Neural cell (in vitro differentiated cells): ENCODE results near the gene USP25. TPM values are rescaled to one million over a fixed set of nuclear protein-coding genes. Genes with fewer than 3 reads are reported as not detected.

ENCODE experiments used
- H2AFZ ChIP-seq: fragments of 200-600, 300-800 bp; sonication (generic), shearing (Covaris generic); 2 replicates; pipeline ENCODE4 v1.6.0; 2014; ENCODE audit warnings: low read depth, mild to moderate bottlenecking, antibody characterized with exemption, low read length, moderate library complexity
- H3F3A ChIP-seq: fragments of 200-600 bp; shearing (Covaris generic); 2 replicates; pipeline ENCODE4 v1.6.1; 2016; ENCODE audit warnings: mild to moderate bottlenecking, moderate library complexity, mixed read lengths, antibody characterized with exemption, low read length; ENCODE audit not compliant: insufficient read depth, poor library complexity, severe bottlenecking
- H3K27ac ChIP-seq: fragments of 200-600, 300-800 bp; sonication (generic), shearing (Covaris generic); 2 replicates; pipeline ENCODE4 v1.5.1; 2014; ENCODE audit warnings: mild to moderate bottlenecking, low read length, moderate library complexity
- H3K27me3 ChIP-seq: fragments of 300-800, 200-600 bp; sonication (generic), shearing (Covaris generic); 2 replicates; pipeline ENCODE4 v1.6.0; 2014; ENCODE audit warnings: mild to moderate bottlenecking, low read depth, low read length, moderate library complexity; ENCODE audit not compliant: insufficient read depth
- H3K36me3 ChIP-seq: fragments of 300-800, 200-600 bp; sonication (generic), shearing (Covaris generic); 2 replicates; pipeline ENCODE4 v1.5.1; 2014; ENCODE audit warnings: mild to moderate bottlenecking, antibody characterized with exemption, low read length, moderate library complexity; ENCODE audit not compliant: insufficient read depth
- H3K4me2 ChIP-seq: fragments of 300-800, 200-600 bp; sonication (generic), shearing (Covaris generic); 2 replicates; pipeline ENCODE4 v1.6.0; 2014; ENCODE audit warnings: mild to moderate bottlenecking, low read length
- H3K4me3 ChIP-seq: fragments of 300-800, 200-600 bp; sonication (generic), shearing (Covaris generic); 2 replicates; pipeline ENCODE4 v1.5.1; 2014; ENCODE audit warnings: mild to moderate bottlenecking, low read length, moderate library complexity
- H3K79me2 ChIP-seq: fragments of 200-600 bp; shearing (Covaris generic); replicated peaks from 2 replicates; pipeline ENCODE4 v1.6.0; 2014; ENCODE audit warnings: mild to moderate bottlenecking, low read length, moderate library complexity; ENCODE audit not compliant: insufficient read depth
- H3K9ac ChIP-seq: fragments of 300-800, 200-600 bp; sonication (generic), shearing (Covaris generic); 2 replicates; pipeline ENCODE4 v1.6.1; 2016; ENCODE audit warnings: mild to moderate bottlenecking, low read length, mixed read lengths
- H3K9me2 ChIP-seq: fragments of 200-600 bp; shearing (Covaris generic); 2 replicates; pipeline ENCODE4 v1.6.1; 2016; ENCODE audit warnings: mild to moderate bottlenecking, low read length, mixed read lengths; ENCODE audit not compliant: insufficient read depth
- H3K9me3 ChIP-seq: fragments of 200-600, 300-800 bp; sonication (generic), shearing (Covaris generic); 2 replicates; pipeline ENCODE4 v1.6.1; 2016; ENCODE audit warnings: mild to moderate bottlenecking, mixed run types, low read length, moderate library complexity, mixed read lengths
- H4K20me1 ChIP-seq: fragments of 200-600 bp; shearing (Covaris generic); 2 replicates; pipeline ENCODE4 v1.6.1; 2016; ENCODE audit warnings: mild to moderate bottlenecking, mixed run types; ENCODE audit not compliant: insufficient read depth
- EP300 ChIP-seq: fragments of 450-650 bp; conservative IDR thresholded peaks from 2 replicates; pipeline ENCODE4 v1.6.1; 2014; ENCODE audit warnings: antibody characterized with exemption, mild to moderate bottlenecking, moderate library complexity; ENCODE audit not compliant: poor library complexity, severe bottlenecking
- EZH2 ChIP-seq: fragments of 200-600, 300-800 bp; shearing (Covaris generic), sonication (generic); IDR thresholded peaks from 2 replicates; pipeline ENCODE4 v1.6.1; 2014; ENCODE audit warnings: antibody characterized with exemption, low read length, borderline replicate concordance, mild to moderate bottlenecking; ENCODE audit not compliant: insufficient read depth, poor library complexity, severe bottlenecking
- MXI1 ChIP-seq: fragments of 450-650 bp; conservative IDR thresholded peaks from 2 replicates; pipeline ENCODE4 v1.6.1; 2014; ENCODE audit warnings: antibody characterized with exemption, mild to moderate bottlenecking; ENCODE audit not compliant: poor library complexity, severe bottlenecking
- POLR2AphosphoS5 ChIP-seq: IDR thresholded peaks from 2 replicates; pipeline ENCODE4 v1.6.1; 2012
- RAD21 ChIP-seq: fragments of 450-650 bp; conservative IDR thresholded peaks from 2 replicates; pipeline ENCODE4 v1.6.1; 2014; ENCODE audit warnings: antibody characterized with exemption, mild to moderate bottlenecking, moderate library complexity
- SMC3 ChIP-seq: fragments of 450-650 bp; conservative IDR thresholded peaks from 2 replicates; pipeline ENCODE4 v1.6.1; 2014; ENCODE audit warnings: antibody characterized with exemption, mild to moderate bottlenecking, moderate library complexity; ENCODE audit not compliant: poor library complexity
- TAF1 ChIP-seq: IDR thresholded peaks from 2 replicates; pipeline ENCODE4 v1.6.1; 2012; ENCODE audit warnings: low read depth
- polyA plus RNA-seq: library from polyadenylated mRNA; depleted of rRNA; stranded (reverse); fragments of >200 nt; gene quantifications from 2 replicates; pipeline ENCODE4 v1.2.3, GENCODE V29; 2014
- TF ChIP-seq, protein P1 (sequence below): IDR thresholded peaks from 2 replicates; pipeline ENCODE4 v1.6.1; 2012; ENCODE audit warnings: borderline replicate concordance
- TF ChIP-seq, protein P2 (sequence below): fragments of 450-650 bp; IDR thresholded peaks from 2 replicates; pipeline ENCODE4 v1.5.1; 2014; ENCODE audit warnings: antibody characterized with exemption, mild to moderate bottlenecking, moderate library complexity; ENCODE audit not compliant: poor library complexity, severe bottlenecking

Gene USP25
- polyA plus RNA-seq, 1 donor from 2014 or later = 19.2 TPM

DNA sequence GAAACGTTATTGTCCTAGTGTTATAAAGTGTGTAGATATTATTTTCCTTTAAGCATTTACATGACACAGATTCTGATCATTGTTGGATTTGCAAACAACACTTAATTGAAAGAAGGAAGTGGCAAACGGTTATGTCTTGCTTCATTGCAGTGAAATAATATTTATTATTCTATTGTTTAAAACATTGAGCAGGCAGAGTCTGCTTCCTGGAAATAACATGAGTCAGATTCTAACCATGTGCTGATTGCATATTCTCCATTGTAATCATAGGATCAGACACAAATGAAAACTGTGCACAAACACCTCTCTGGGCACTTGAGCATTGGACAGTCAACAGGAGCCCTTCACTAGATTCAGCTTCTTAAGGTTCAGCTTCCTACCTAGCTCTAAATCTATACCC is 46.8 kb upstream of the USP25 start:
- TF ChIP-seq EZH2 = no peak
- no peaks in the 10 kb centered on the region for H3K9me2 ChIP-seq
- H3F3A ChIP-seq = no peaks in the 10 kb centered on the region
- no peaks in the 10 kb centered on the region for H4K20me1 ChIP-seq
- H3K79me2 ChIP-seq = no peaks in the 10 kb centered on the region
- H3K27ac ChIP-seq = no peak overlapping the region
- H3K27me3 ChIP-seq = no peaks in the 10 kb centered on the region
- no peaks in the 10 kb centered on the region for H3K36me3 ChIP-seq
- H3K9me3 ChIP-seq = no peaks in the 10 kb centered on the region
- no peak overlapping the region for H3K9ac ChIP-seq
- H2AFZ ChIP-seq = no peak overlapping the region
- H3K4me3 ChIP-seq = no peak overlapping the region
- H3K4me2 ChIP-seq = no peak overlapping the region

DNA sequence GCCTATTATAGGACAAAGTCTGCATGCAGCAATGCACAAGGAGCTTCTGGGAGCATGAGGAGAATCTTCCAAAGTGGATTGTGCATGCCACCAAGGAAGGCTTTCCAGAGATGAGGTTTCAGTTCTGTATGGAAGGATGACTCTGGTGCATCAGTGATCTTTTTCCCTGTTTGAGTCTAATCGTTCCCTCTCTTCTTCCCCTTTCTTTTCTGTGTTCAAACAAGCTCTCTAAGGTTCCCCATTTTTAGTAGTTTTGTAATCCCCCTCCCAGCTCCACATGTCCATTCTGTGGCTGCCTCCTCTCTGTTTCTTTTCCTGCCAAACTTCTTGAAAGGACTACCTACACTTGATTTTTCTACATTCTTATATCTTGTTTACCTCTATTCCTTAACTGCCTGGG is 43.3 kb upstream of the USP25 start:
- Histone ChIP-seq H3K79me2 (no peaks in the 10 kb centered on the region), H3K9me2 (no peaks in the 10 kb centered on the region), H3K27ac (no peak overlapping the region), H3K9me3 (no peaks in the 10 kb centered on the region), H3K27me3 (no peaks in the 10 kb centered on the region), H3K4me3 (no peak overlapping the region), H3K9ac (no peak overlapping the region), H3K4me2 (no peak overlapping the region), H3K36me3 (no peaks in the 10 kb centered on the region), H3F3A (no peaks in the 10 kb centered on the region), H4K20me1 (no peaks in the 10 kb centered on the region), H2AFZ (no peak overlapping the region)
- TF ChIP-seq RAD21 (no peak), POLR2AphosphoS5 (no peak), SMC3 (no peak), EZH2 (no peak), TAF1 (no peak)
- TF ChIP-seq, protein P1, sequence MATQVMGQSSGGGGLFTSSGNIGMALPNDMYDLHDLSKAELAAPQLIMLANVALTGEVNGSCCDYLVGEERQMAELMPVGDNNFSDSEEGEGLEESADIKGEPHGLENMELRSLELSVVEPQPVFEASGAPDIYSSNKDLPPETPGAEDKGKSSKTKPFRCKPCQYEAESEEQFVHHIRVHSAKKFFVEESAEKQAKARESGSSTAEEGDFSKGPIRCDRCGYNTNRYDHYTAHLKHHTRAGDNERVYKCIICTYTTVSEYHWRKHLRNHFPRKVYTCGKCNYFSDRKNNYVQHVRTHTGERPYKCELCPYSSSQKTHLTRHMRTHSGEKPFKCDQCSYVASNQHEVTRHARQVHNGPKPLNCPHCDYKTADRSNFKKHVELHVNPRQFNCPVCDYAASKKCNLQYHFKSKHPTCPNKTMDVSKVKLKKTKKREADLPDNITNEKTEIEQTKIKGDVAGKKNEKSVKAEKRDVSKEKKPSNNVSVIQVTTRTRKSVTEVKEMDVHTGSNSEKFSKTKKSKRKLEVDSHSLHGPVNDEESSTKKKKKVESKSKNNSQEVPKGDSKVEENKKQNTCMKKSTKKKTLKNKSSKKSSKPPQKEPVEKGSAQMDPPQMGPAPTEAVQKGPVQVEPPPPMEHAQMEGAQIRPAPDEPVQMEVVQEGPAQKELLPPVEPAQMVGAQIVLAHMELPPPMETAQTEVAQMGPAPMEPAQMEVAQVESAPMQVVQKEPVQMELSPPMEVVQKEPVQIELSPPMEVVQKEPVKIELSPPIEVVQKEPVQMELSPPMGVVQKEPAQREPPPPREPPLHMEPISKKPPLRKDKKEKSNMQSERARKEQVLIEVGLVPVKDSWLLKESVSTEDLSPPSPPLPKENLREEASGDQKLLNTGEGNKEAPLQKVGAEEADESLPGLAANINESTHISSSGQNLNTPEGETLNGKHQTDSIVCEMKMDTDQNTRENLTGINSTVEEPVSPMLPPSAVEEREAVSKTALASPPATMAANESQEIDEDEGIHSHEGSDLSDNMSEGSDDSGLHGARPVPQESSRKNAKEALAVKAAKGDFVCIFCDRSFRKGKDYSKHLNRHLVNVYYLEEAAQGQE = no peak
- TF ChIP-seq, protein P2, sequence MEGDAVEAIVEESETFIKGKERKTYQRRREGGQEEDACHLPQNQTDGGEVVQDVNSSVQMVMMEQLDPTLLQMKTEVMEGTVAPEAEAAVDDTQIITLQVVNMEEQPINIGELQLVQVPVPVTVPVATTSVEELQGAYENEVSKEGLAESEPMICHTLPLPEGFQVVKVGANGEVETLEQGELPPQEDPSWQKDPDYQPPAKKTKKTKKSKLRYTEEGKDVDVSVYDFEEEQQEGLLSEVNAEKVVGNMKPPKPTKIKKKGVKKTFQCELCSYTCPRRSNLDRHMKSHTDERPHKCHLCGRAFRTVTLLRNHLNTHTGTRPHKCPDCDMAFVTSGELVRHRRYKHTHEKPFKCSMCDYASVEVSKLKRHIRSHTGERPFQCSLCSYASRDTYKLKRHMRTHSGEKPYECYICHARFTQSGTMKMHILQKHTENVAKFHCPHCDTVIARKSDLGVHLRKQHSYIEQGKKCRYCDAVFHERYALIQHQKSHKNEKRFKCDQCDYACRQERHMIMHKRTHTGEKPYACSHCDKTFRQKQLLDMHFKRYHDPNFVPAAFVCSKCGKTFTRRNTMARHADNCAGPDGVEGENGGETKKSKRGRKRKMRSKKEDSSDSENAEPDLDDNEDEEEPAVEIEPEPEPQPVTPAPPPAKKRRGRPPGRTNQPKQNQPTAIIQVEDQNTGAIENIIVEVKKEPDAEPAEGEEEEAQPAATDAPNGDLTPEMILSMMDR = no peak

DNA sequence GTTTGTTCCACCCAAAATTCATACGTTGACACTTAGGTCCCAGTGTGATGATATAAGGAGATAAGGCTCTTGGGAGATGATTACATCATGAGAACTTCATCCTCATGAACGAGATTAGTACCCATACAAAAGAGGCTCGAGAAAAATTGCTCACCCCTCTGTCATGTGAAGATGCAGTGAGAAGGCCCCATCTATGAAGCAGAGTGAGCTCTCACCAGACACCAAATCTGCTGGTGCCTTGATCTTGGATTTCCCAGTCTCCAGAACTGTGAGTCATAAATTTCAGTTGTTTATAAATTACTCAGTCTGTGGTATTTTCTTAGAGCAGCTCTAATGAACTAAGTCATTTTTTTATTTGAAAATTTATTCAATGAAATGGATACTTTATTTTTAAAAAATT is 42.6 kb upstream of the USP25 start:
- H3K4me2 ChIP-seq = no peak overlapping the region
- no peak overlapping the region for H3K27ac ChIP-seq
- H3K9me3 ChIP-seq = no peaks in the 10 kb centered on the region
- H4K20me1 ChIP-seq = no peaks in the 10 kb centered on the region
- no peaks in the 10 kb centered on the region for H3K36me3 ChIP-seq
- H3F3A ChIP-seq = no peaks in the 10 kb centered on the region
- no peak overlapping the region for H2AFZ ChIP-seq
- no peak overlapping the region for H3K9ac ChIP-seq
- H3K79me2 ChIP-seq = no peaks in the 10 kb centered on the region
- no peak for TF ChIP-seq EP300
- TF ChIP-seq, protein P2 = no peak
- TF ChIP-seq RAD21 = no peak
- TF ChIP-seq, protein P1 = no peak
- TF ChIP-seq EZH2 = no peak
- no peak for TF ChIP-seq POLR2AphosphoS5
- no peak for TF ChIP-seq TAF1
- no peak for TF ChIP-seq MXI1
- no peak for TF ChIP-seq SMC3
- H3K27me3 ChIP-seq = no peaks in the 10 kb centered on the region
- H3K4me3 ChIP-seq = no peak overlapping the region
- no peaks in the 10 kb centered on the region for H3K9me2 ChIP-seq
